Hepatocyte (in vitro differentiated cells): ENCODE measurements around the gene PICALM. TPM values are rescaled to one million over a fixed set of nuclear protein-coding genes. Genes with fewer than 3 reads are reported as not detected.

Experiments
- DNase-seq: peaks from one replicate; pipeline ENCODE4 v3.0.0-alpha.2; 2016; ENCODE audit warnings: low spot score
- H2AFZ ChIP-seq: fragments of 200-600 bp; sonication (generic); 2 replicates; pipeline ENCODE4 v1.6.0; 2016; ENCODE audit warnings: antibody characterized with exemption, mild to moderate bottlenecking
- H3K27ac ChIP-seq: fragments of 200-600 bp; sonication (generic); 2 replicates; pipeline ENCODE4 v1.5.1; 2016; ENCODE audit warnings: mild to moderate bottlenecking
- H3K27me3 ChIP-seq: fragments of 200-600 bp; sonication (generic); 2 replicates; pipeline ENCODE4 v1.6.1; 2016
- H3K36me3 ChIP-seq: fragments of 200-600 bp; sonication (generic); replicated peaks from 2 replicates; pipeline ENCODE4 v1.5.1; 2016; ENCODE audit warnings: low read depth; ENCODE audit not compliant: insufficient read depth
- H3K4me1 ChIP-seq: fragments of 200-600 bp; sonication (generic); 2 replicates; pipeline ENCODE4 v1.5.1; 2016; ENCODE audit warnings: mild to moderate bottlenecking, moderate library complexity; ENCODE audit not compliant: insufficient read depth
- H3K4me2 ChIP-seq: fragments of 200-600 bp; sonication (generic); 2 replicates; pipeline ENCODE4 v1.6.0; 2016
- H3K4me3 ChIP-seq: fragments of 200-600 bp; sonication (generic); 2 replicates; pipeline ENCODE4 v1.5.1; 2016; ENCODE audit warnings: mild to moderate bottlenecking
- H3K79me2 ChIP-seq: fragments of 200-600 bp; sonication (generic); 2 replicates; pipeline ENCODE4 v1.6.0; 2017; ENCODE audit warnings: mild to moderate bottlenecking
- H3K9me2 ChIP-seq: fragments of 200-600 bp; sonication (generic); replicated peaks from 2 replicates; pipeline ENCODE4 v1.6.0; 2017; ENCODE audit warnings: mild to moderate bottlenecking; ENCODE audit not compliant: insufficient read depth
- H3K9me3 ChIP-seq: fragments of 200-600 bp; sonication (generic); 2 replicates; pipeline ENCODE4 v1.5.1; 2016; ENCODE audit warnings: low read depth, mild to moderate bottlenecking
- H4K20me1 ChIP-seq: fragments of 200-600 bp; sonication (generic); 2 replicates; pipeline ENCODE4 v1.6.0; 2016; ENCODE audit warnings: mild to moderate bottlenecking; ENCODE audit not compliant: insufficient read depth, poor library complexity, severe bottlenecking
- CTCF ChIP-seq: fragments of 200-600 bp; sonication (generic); IDR thresholded peaks from 2 replicates; pipeline ENCODE4 v1.5.1; 2016; ENCODE audit warnings: antibody characterized with exemption, mild to moderate bottlenecking; ENCODE audit not compliant: poor library complexity
- EZH2 ChIP-seq: fragments of 200-600 bp; sonication (generic); IDR thresholded peaks from 2 replicates; pipeline ENCODE4 v1.6.1; 2016; ENCODE audit warnings: antibody characterized with exemption, mild to moderate bottlenecking, borderline replicate concordance
- EZH2phosphoT487 ChIP-seq: fragments of 200-600 bp; sonication (generic); IDR thresholded peaks from one replicate; pipeline ENCODE4 v1.6.1; 2018; ENCODE audit warnings: antibody characterized with exemption, mild to moderate bottlenecking, low read depth, moderate library complexity; ENCODE audit not compliant: unreplicated experiment, severe bottlenecking
- WGBS: methylation state at CpG from one replicate; pipeline ENCODE4 v1.1.6; 2016; ENCODE audit warnings: low lambda C conversion rate; ENCODE audit errors: missing lambda C conversion rate; 5-methylcytosine and 5-hydroxymethylcytosine counted together
- polyA plus RNA-seq: library from polyadenylated mRNA; unstranded; fragments of >200 nt; fragmentation: Nextera tagmentation; extraction: Ambion mirVana; gene quantifications from 2 replicates; pipeline ENCODE4 v1.2.1, GENCODE V29; 2016
- total RNA-seq: library from RNA; depleted of rRNA; stranded (reverse); fragments of >200 nt; gene quantifications from 2 replicates; pipeline ENCODE4 v1.2.3, GENCODE V29; 2014

PICALM gene
- total and polyA plus RNA-seq, 2 experiments from 2014 or later, result 46.4 to 197 TPM

GRCh38 chr11:85923455-85923854, 145.4 kb downstream of the PICALM start:
- no peak overlapping the region for H3K4me2 ChIP-seq
- DNase-seq, result no peak
- TF ChIP-seq EZH2phosphoT487 (no peak), EZH2 (no peak), CTCF (no peak)
- no peaks in the 10 kb centered on the region for H4K20me1 ChIP-seq
- H3K4me1 ChIP-seq, result no peaks in the 10 kb centered on the region
- H3K27me3 ChIP-seq, result no peaks in the 10 kb centered on the region
- no peak overlapping the region for H3K27ac ChIP-seq
- H3K4me3 ChIP-seq, result no peak overlapping the region
- no peaks in the 10 kb centered on the region for H3K9me3 ChIP-seq
- H2AFZ ChIP-seq, result no peak overlapping the region
- no peaks in the 10 kb centered on the region for H3K9me2 ChIP-seq
- no peaks in the 10 kb centered on the region for H3K79me2 ChIP-seq
- 82% methylated on average over 1 of the region's 1 CpG for WGBS
- H3K36me3 ChIP-seq, result no peaks in the 10 kb centered on the region

- no peak for TF ChIP-seq EZH2phosphoT487
- TF ChIP-seq EZH2, result no peak
- TF ChIP-seq CTCF, result no peak
- WGBS, result 100% methylated on average over 1 of the region's 1 CpG
- Histone ChIP-seq H3K36me3 (no peaks in the 10 kb centered on the region), H3K9me3 (no peaks in the 10 kb centered on the region), H4K20me1 (no peaks in the 10 kb centered on the region), H3K27me3 (no peaks in the 10 kb centered on the region), H3K4me3 (no peak overlapping the region), H3K9me2 (no peaks in the 10 kb centered on the region), H2AFZ (no peak overlapping the region), H3K4me1 (no peaks in the 10 kb centered on the region), H3K4me2 (no peak overlapping the region), H3K79me2 (no peaks in the 10 kb centered on the region), H3K27ac (no peak overlapping the region)
- DNase-seq, result no peak
These were observed 146.5 kb downstream of the PICALM start for GRCh38 chr11:85922367-85922766.

- Histone ChIP-seq H3K9me3 (no peaks in the 10 kb centered on the region), H3K4me3 (no peak overlapping the region), H3K27ac (no peak overlapping the region), H4K20me1 (no peaks in the 10 kb centered on the region), H3K9me2 (no peaks in the 10 kb centered on the region), H3K27me3 (no peaks in the 10 kb centered on the region), H3K4me1 (no peaks in the 10 kb centered on the region), H3K4me2 (peak overlapping the region; percentile 3), H2AFZ (no peak overlapping the region), H3K36me3 (no peaks in the 10 kb centered on the region), H3K79me2 (no peaks in the 10 kb centered on the region)
- TF ChIP-seq EZH2 (no peak), CTCF (no peak), EZH2phosphoT487 (no peak)
- WGBS, result 66% methylated on average over 4 of the region's 4 CpGs
- DNase-seq, result no peak
These were observed 149.7 kb downstream of the PICALM start for GRCh38 chr11:85918910-85919794.
